Stimulated activated CD4-positive, alpha-beta T cell treated with anti-CD3 and anti-CD28 coated beads, Interleukin-1b, Interleukin-23, amount 100 ng/mL, for 1 hour (primary cell): ENCODE measurements around the gene LDHD.
A peak's percentile ranks its signal among the peaks of the same experiment; 100 is the strongest.

Experiments used
- DNase-seq, 2 donors: peaks; one replicate each; pipeline ENCODE4 v3.0.0-alpha.2; 2020; ENCODE audit warnings: low read depth in 2 of 2

Gene LDHD

DNA sequence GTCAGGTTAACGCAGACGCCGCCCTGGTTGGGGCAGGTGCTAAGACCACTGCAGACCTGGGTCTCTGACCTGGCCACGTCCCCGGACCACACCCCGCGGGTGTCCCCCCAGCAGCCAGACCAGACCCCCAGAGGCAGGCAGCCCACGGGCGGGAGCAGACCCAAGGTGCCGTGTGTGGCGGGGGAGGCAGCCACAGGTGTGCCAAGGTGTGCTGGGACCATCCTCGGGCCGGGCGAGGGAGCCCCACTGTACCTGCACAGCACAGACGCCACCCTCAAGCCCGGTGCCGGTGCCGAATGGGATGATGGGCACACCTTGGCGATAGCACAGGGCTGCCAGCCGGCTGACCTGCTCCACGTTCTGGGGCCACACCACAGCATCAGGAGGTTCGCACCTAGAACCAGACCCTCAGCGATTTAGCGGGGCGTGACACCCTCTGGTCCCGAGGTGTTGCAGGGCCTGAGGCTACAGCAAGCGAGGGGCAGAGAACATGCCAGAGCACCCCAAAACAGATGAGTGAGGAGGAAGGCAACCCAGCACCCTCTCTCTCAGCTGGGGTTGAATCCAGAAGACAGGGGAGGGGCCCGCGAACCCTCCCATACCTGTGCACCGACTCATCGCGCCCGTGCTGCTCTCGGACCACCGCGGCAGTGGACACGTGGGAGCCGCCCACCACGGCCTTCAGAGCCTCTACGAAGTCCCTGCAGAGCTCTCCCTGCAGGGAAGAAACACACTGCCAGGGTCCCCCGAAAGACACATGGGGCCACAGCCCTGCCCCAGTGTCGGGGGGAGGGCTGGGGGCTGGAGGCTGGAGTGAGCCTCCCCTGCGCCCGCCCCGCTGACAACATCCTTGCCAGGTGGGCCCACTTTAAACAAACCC lies 1.4 kb downstream of the LDHD start:
- no peak for DNase-seq

DNA sequence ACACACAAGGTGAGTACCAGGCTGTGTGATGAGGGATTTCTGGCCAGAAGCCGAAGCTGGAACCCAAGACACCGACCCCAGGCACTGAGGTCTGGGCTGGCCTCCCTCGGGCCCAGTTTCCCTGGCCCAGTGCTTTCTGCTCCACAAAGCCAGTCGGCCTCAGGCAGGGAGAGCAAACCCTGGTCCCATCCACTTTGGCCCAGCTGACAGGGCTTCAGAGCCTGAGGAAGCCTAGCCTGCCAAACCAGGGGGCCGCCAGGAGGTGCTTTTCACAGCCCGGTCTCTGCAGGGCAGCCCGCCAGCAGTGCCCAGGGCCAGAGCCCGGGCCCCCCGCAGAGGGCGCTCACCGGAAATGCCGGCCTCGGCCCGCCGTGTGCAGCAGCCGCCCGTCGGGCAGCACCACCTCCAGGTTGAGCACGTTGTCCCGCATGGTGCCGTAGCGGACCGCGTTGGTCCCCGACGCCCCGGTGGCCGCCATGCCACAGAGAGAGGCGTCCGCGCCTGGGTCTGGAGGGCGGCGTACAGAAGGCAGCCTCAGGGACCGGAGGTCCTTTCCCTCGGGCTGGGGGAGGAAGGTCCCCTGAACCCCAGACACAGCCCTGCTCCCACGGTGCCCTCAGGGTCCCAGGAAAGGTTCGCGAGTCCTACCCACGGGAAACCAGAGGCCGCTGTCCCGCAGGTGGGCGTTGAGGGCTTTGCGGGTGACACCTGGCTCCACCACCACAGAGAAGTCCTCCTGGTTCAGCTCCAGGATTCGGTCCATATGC lies 2.2 kb downstream of the LDHD start:
- no peak for DNase-seq

DNA sequence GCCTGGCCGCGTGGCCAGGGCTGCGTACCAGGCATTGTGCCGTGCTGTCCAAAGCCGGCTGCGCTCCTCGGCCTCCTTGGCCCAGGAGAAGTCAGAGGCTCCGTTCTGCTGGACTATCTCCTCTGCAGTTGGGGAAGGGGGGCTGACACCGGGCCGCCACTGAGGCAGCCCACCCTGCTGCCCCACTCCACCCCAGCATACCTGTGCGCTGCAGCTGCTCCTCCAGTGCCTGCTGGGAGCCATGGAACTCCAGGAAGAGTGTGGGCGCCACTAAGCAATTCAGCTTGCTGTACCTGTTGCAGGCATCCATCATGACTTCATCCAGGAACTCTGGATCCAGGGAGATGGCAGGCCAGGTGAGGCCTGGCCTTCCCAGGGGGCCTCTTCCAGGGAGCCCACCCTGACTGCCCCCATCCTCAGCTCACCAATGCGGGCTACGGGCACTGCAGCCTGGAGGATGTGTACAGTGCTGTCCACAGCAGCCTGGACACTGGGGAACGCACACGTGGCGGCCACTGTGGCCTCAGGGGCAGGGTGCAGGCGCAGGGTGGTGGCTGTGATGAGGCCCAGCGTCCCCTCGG lies 2.9 kb downstream of the LDHD start:
- no peak for DNase-seq

DNA sequence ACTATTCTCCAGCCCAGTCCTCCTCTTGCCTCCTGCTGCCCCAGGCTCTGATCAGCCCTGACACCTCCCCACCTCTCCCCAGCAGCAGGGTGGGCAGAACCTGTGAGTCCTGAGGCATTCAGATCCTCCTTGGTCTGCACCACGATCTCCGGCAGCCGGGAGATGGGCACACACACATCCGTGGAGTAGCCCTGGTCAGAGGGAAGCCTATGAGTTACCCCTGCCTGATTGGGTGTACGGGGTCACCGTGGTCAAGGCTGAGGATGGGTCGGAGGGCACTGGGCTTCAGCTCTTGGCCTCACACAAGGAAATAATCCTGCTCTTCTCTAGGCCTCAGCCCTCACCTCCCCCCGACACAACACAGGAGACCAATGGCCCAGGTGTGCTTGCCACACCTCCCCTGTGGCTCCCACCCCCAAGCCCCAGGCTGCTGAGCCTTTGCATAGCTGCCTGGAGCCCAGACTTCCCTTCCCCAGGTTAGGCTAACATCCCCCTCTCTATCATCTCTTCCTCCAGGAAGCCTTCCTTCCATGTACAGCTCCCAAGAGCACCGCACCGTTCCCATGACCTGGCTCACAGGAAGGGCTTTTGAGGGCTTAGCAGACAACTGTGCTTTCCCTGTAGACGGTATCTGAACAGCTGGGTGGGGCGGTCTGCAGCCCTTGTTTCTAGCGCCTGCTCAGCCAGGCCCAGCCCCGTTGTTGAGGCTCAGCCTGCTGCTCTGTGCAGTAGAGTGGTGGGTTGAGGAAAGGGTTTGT lies 3.7 kb downstream of the LDHD start:
- no peak for DNase-seq

GRCh38 chr16:75111961-75112733 lies 4.4 kb downstream of the LDHD start:
- DNase-seq, result no peak

GRCh38 chr16:75111514-75111940 lies 5.1 kb downstream of the LDHD start:
- DNase-seq, result no peak

DNA sequence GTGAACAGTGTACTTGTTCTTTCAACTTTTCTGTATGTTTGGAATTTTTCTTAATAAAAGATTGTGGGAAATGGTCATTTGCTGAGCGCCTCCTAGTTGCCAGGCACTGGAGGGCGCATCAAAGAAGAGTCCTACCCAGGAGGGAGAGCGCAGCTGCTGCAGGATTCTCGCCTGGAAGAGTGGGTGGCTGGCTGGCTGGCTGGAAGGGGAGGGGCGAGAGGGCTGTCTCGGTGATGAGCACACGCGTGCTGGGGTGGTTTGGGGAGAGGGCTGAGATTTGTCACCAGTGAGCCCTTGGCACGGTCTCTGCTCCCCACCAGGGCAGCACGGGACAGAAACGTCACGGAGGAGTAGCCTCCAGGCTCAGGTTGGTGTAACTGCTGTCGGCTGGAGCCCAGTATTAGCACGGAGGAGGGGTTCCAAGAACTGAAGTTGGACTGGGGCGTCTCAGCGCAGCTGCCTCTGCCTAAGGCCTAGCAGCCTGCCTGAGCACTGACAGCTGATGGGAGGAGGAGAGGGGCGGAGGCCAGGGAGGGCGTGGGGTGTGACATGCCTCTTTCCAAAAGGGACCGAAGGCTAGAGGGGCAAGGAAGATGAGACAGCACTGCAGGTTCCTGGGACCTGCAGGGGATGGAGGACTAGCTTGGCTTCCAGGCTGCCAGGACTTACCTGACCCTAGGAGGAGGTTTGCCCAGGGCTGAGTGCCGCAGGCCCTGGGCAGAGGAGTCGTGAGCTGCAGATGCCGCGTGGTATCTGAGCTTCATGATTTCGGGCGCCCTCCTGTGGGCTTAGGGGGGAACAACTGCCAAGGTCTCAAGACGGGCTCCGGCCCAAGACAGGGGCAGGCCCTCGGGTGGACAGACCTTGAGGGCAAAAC lies 5.7 kb downstream of the LDHD start:
- peak; percentile 57 to 68 for DNase-seq

DNA sequence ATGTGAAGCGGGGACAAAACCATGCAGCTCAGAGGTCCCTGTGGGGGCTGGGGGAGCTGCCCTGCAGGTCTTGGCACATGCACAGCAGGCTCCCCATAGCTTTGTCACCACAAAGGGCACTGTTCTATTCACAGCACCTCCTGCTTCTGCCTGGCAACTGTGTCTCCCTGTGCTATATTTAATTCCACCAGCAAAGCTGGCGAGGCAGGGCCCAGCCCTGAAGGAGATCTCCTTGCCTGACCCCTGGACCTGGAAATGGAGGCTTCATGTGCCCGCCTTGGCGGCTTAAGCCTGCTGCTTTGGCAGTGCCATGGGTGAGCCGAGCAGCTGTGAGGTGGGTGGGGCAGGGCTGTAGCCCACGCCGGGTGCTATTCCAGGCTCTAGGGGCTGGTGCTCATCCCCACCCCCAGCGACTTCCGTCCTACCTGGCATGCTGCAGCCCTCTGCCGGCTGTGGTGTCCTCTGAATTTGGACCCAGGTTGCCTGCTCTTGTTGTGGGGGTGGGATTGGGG lies 6.8 kb downstream of the LDHD start:
- no peak for DNase-seq

DNA sequence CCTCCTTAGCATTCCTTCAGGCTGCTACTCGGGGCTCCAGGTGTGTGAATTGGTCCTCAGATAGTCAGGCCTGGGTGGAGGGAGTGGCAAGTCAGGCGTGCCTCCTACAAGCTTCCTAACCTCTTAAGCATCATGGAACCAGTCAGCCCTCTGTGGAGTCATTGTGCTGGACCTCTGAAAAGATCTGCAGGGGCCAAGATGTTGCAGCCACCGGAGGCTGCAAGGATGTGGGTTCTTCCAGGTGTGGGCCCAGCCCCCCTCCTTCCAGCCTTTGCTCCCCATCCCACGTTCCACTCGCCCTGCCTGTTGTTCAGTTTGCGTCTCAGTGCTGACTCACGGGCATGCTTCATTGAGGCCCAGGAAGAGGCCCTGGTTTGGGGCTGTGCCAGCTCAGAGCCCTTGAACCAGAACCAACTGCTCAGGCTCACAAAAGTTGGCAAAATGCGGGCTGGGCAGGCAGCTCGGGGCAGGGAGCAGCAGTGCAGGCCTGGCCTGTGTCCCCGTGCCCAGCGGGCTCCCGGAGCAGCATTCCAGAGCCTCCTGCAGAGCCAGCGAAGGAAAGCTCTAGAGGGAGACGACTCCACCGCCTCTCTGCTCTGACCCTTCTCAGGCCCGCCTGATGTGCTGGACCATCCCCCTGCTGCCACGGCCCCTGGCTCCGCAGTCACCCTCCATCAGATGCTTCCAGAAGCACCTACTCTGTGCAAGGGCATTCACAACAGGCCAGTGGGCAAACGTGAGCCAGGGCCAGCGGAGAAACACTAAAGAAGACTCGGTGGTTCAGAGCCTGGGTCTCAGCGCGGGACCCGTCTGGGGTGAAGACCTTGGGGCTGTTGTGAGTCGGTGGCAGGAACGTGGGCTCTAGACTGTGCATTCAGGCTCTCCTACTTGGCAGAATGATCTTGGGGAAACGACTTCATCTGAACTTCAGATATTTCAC lies 7.5 kb downstream of the LDHD start:
- peak; percentile 46 to 54 for DNase-seq

DNA sequence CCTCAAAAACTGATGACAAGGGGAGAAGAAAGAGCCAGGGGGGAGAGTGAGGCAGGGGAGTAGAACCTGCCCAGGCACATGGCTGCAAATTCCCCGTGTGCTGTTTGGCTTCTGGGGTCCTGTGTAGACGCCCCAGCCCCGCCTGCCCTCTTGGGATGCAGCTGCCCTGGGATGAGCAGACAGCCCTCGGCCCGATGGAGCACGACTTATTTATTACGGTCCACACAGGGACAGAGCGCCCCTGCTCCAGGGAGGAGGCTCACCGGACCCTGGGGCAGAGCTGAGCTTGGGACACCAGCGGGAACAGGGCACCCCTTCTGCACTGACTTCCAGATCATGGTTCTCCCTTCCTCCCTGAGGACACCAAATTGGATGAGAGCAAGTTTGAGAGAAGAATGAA lies 9.1 kb downstream of the LDHD start:
- no peak for DNase-seq

DNA sequence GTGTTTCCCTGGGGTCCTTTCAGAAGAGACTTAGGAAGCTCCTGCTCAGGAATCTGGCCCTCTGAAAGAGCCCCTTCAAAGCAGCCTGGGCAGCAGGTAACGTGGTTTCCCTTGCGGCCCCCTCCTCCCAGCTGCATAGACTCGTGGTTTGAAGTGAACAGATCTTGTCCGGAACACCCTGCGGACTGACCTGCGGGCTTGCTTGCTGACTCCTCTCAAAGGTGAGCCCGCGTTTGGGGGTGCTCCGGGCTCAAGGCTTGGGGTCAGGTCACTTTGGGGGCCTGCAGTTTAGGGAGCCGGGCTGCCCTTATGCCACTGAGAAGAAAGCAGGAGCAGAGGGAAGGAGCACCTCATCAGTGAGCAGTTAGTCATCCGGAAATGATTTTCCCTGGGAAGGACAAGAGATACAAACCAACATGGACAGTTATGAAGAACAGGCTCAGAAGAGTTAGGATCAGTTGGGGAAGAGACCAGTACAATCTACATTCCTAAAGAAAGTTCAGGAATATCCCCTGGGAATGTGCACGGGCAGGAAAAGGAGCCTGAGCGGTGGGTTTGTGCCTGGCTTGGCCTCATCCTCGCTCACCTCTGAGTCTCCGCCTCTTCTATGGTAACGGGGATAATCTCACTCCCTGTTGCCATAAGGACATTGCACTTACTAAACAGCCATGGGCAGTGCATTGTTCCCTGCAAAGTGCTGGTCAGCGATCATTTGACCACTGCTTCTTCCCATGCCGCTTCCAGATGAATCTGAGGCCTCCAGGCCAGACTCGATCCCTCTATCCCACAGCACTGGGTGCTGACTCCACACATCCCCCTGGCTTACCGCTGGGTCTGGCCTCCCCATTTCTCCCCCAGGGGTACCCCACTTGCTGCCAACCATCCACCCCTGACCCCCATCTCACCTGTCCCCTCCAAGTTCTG lies 10.0 kb downstream of the LDHD start:
- no peak for DNase-seq

DNA sequence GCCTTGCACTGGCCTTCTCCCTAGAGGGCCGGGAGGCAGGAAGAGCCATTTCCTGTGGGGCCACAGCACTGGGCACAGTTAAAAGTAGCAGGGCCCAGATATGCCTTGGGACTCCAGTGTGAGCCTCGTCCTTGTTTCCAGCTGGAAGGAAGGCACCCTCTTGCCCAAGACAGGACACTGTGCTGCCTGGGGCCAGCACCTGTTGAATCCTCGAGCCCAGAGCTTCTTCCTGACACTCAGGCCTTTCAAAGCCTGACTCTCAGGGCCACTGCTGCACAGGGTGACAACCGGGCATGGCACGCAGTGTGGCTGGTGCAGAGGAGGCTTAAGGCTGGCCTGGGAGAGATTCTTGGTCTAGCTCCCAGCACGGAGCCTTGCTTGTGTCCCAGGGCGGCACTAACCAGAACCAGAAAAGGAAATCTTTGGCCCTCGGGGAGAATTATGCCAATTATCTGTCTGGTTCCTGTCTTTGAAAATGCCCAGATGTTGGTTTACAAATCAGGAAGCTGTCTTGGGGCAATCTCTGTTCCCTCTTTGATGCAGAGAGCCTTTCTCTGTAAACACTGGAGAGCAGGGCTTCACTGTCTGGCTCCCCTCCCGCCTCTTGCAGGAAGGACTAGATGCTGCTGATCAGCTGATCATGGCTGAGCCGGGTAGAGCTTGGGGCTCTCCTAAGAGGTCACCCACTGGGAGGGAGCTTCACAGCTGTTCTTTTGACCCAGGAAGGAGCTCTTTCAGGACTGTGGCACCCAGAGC lies 11.1 kb downstream of the LDHD start:
- DNase-seq, result no peak

DNA sequence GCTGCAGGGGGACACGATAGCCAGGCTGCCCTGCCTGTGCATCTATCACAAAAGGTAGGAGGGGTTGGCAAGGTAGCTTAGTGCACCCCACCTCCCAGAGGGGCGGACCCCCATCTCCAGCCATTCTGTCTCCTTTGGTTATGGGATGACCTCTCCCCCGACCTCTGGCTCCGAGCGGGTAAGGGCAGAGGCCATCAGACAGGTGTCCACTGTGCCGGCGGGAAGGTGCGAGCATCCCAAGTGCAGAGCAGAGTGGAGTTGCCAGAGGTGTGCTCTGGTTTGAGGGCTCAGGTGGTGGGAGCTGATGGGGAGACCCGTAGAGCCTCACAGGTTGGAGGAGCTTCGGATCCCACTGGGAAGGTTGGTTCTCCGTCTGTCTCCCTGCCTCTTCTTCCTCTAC lies 11.7 kb downstream of the LDHD start:
- DNase-seq, result no peak

GRCh38 chr16:75103994-75104393 lies 12.6 kb downstream of the LDHD start:
- DNase-seq, result no peak

DNA sequence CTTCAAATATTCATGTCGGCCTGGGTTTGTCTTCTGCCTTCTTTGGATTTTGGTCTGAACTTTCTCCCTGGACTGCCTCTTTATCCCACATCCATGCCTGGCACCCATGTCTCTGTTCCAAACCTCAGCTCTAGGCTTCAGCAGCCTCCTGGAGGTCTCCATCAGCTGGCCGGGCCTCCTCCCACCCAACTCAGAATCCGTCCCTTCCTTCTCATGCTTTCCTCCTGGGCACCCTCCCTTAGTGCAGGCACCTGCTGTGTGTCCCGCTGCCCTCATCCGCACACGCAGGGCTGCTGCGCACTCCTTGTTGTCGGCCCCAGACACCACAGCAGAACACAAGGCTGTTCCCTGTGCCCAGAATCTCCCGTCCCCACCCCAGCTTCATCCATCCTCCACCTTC lies 14.0 kb downstream of the LDHD start:
- DNase-seq, result no peak

GRCh38 chr16:75101635-75102034 lies 14.9 kb downstream of the LDHD start:
- no peak for DNase-seq

DNA sequence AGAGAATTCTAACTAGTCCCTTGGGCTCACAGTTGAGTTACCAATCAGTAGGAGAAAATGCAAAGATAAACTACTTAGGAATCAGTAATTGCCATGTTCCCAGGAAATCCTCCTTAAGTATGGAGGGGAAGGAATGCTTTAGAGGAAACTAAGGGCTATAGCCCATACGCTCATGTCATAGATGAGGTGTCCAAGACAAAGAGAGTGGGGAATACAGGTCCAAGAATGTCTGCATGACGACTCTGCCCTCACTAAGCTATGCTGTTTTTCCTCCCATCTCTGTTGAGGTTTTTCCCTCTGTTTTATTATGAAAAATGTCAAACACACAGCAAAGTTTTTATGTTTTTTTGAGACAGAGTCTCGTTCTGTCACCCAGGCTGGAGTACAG lies 16.0 kb downstream of the LDHD start:
- DNase-seq, result no peak
